MM.1S (cell line): Measurements from ENCODE around the gene MB.

Experiments used
- CTCF ChIP-seq: fragments of 300-600 bp; sonication (generic); IDR thresholded peaks from 2 replicates; pipeline ENCODE4 v1.5.1; 2016; ENCODE audit warnings: antibody characterized with exemption, low read length, mixed read lengths
- EZH2 ChIP-seq: fragments of 300-600 bp; sonication (generic); optimal IDR thresholded peaks from 2 replicates; pipeline ENCODE3; 2017; ENCODE audit warnings: low read depth, mild to moderate bottlenecking, antibody characterized with exemption, low read length, mixed read lengths
- EZH2phosphoT487 ChIP-seq: fragments of 300-600 bp; sonication (generic); IDR thresholded peaks from 2 replicates; pipeline ENCODE4 v1.6.1; 2018; ENCODE audit warnings: antibody characterized with exemption, low read length

GRCh38 chr22:35634015-35634414 is 16.9 kb upstream of the MB start:
- TF ChIP-seq EZH2 (no peak), CTCF (no peak), EZH2phosphoT487 (no peak)
